ENCODE data around the gene BCL2.

Gene BCL2

DNA sequence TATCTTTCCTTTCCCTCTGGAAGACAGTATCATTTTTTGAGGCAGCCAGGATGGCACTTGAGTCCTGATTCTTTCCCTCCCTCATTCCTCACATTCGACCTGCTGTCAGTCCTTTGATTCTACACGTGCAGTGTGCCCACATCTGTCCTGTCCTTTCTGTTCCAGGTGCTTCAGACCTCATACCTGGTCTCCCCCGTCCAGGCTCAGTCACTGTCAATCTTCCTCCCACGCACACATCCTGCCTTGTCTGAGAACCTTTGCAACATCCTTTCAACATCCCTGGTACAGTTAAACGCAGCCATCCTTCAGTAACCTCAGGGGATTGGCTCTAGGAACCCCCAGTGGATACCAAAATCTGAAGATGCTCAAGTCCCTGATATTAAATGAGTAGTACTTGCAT is 10.1 kb downstream of the BCL2 start:
- DNase-seq (ENCODE audit: low read depth, low spot score), result no peak

DNA sequence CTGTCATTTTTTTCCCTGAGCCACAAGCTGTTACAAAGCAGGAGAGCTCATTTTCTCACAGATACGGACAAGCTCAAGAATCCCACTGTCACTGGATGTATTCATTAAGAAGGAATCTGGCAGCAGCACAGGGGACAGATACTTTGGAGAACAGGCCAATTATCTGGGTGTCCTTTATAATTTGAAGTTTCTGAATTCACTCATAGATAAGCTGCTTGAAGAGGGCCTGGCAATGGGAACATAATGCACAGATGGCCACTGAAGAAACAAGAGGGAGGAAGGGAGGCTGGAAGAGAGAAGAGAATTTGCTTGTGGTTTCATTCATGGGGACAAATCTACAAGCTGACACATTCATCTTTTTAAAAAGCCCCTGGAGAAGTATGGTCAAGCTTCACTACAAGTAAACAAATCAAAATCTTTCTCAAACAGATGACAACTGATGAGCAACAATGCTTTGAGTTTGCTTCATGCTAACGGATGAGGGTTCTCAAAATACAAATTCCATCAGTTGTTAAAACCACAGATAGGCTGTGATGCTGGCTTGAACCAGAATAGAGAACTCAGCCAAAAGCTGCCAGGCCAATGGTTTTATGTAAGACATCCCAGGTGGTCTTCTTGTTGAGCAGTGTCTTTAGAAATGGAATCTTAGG is 11.9 kb downstream of the BCL2 start:
- no peak for DNase-seq (ENCODE audit: low read depth, low spot score)

DNA sequence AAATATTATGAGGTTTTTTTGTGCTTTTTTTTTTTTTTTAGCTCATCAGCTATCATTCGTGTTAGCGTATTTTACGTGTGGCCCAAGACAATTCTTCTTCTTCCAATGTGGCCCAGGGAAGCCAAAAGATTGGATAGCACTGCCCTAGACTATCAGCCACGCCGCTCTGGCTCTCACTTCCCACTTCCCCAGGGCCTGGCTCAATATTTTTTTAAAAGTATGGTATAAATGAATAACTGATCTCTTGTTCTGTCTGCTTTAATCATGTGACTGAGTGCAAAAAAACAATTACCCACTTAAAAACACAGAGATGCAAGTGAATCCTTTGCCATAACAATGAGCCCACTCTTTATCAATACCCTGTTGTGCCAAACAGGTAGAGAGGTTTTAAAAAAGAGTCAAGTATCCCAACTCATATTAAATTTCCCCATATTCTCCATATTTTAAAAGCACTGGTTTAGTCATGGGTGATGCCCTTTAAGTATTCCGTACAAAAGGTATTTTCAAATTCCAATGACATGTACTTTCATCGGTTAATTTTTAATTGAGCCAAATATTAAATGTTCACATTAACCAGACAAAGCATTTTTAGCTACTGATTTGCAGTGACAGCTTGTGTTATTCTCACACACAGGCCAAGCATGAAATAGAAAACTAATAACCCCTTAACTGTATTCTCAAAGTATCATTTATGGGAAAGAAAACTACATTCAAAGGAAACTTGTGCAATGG is 12.6 kb downstream of the BCL2 start:
- no peak for DNase-seq (ENCODE audit: low read depth, low spot score)

DNA sequence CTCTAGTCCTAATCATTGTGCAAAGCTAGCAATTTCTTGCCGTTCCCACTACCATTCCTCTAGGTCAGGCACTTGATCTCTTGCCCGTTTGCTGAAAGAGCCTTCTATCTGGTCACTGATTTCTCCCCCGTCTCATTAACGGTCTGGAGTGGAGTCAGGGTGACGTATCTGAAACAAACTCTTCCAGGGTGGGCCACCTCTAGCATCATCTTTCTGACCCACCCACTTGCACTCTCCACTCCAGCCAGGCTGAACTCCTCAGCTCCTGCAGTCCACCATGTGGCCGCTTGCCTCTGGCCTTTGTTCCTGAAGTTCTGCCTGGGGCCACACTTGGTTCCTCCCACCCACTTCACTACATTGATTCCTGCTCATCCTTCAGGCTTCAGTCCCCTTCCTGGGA is 13.3 kb downstream of the BCL2 start:
- no peak for DNase-seq (ENCODE audit: low read depth, low spot score)

DNA sequence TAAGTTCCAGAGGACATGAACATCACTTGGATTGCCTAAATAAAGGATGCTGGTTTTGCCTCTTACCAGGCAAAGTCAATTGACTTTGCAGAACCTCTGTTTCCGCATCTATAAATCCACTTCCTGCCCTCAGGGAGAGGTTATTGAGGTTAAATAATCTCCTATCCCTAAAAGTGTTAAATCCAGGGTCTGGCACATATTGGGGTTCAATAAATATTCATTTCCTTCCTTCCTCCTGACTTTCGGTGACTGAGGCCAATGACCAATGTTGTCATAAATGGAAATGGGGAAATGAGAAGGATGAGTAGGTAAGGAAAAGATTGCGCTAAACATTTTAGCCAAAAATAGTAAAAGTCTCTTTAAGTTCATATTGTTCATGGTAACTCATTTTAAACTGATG is 16.0 kb downstream of the BCL2 start:
- DNase-seq (ENCODE audit: low read depth, low spot score), result no peak

DNA sequence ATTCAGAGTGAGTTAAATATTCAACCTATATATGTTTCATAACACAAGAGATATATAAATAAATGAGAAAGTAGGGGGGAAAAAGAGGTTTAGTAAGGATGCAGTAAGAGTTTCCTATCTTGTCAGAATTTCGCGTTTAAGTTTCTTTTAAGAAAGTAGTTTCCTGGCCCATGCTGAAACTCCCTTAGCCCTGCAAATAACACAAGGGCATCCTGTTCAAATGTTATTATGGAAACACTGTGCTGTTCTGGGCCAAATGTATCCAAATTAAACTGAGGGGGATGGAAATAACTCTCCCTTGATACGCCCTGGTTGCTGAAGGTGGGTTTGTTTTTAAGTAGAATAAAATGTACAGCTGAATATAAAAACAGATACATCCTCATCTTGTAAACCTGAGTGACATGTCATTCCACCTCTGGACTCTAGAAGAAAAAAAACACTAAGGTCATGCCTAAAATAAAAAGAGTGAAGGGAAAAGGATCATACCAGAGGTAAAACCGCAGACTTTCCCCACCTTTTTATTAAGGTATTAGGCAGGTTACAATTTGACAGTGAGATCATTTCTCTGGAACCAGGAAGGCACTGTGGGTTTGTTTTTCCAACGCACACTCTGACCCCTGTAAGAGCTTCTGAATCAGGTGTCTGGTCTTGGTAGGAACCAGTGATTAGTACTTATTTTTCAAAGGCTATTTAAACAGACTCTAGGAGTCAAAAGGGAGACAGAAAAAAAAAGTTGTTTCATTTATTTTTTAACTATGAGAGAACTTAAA is 16.7 kb downstream of the BCL2 start:
- no peak for DNase-seq (ENCODE audit: low read depth, low spot score)

DNA sequence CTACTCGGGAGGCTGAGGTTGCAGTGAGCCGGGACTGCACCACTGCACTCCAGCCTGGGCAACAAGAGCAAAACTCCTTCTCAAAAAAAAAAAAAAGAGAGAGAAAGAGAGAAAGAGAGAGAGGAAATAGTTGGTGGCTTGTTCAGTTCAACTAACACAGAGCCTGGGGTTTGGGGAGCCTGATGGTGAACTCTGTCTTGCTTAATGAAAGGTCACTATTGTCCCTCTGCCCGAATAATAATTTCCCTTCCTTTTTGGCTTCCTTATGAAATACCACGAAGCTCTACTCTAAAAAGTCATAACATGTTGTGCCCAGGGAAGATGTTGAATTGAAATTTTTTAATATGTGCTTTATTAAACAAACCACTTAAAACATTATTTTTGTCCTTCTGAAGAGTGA is 17.3 kb downstream of the BCL2 start:
- DNase-seq (ENCODE audit: low read depth, low spot score), result no peak

DNA sequence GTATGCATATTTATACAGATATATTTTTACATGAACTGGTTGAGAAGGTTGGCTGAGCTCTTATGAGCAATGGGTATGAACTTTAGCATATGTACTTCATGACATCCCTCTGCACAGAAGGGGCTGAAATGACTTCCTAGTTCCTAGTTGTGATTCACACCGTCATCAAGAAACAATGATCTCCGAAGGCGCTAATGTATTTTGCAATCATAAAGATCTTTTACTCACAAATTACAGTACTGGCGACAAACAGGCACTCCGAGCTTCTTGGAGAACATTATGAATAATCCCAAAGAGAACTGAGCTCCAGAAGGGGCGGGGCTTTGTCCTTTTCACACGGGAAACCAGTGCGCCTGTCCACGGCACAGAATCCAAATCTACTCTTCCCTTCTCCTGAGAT is 18.1 kb downstream of the BCL2 start:
- no peak for DNase-seq (ENCODE audit: low read depth, low spot score)

DNA sequence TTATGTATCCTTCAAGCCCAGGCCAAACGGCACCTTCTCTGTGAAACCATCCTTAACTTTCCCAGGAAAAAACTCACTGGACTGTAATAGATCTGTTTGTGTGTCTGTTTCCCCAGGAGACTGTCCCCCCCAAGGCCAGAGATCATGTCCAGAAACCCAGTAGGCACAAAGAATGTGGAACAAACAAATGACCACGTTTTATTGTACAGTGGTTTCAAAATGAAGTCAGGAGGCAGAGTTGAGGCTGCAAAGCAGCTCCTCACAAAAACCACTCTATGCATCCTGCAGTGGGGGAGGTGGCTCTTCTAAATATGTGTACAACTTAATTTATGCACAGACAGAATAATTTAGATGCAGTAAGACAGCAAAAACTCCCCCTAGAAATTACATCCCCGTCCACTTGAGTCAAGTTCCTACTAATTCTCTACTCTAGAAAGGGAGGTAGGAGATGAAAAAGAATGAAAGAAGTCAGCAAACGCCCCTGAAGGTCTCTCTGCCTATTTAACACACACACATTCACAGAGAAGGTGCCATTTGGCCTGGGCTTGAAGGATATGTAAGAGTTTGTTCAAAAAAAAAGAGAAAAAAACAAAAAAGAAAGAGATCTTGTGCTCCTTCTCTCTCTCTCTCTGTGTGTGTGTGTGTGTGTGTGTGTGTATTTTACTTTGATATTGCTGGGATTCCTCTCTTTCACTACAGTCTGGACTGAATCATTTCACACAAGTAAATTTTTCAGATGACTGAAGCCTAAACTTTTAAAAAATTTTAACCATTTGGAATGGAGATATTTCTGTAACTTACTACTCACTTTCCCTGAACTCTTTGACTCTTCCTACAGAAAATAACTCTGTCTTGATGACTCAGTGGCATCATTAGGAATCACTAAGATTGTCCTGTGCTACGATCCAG is 19.5 kb downstream of the BCL2 start:
- no peak for DNase-seq (ENCODE audit: low read depth, low spot score)

DNA sequence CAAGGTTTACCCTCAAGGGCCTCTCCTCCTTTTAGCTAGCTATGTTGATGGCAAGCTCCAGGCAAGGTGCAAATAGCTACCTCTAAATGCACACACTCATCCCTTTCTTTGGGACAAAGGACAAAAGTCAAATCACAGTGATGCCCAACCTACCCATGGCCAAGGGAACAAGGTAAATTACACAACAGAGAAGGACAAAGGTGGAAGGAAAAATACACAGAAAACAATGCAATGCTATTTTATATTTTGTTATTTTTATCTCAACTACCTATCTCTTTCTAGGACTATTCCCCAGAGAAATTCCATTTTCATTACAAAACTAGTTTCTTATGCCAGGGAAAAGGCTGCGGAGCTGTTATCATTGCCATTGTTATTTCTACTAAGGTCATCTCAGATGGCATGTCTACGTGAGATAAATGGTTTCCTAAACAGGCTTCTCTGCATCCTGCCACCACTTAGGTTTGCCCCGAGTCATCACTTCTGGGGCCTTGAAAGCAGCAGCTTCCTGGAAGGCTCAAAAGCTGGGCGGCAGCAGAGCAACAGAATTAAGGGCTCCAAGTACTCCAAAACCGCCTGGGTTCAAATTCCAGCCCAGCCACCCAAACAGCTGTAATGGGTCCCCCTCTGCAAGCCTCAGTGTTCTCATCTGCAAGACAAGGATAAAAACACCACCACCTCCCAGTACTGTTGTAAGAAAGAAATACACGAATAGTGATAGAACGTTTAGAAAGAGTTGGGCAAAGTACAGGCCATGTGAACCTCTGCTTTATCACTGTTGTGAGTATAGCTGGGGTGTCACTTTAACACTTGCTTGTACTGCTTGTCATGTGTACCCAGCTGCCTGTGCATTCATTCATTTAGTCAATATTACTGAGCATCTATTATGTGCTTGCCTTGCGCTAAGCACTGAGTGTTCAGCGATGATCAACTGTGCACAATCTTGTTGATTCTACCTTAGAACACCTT is 20.9 kb downstream of the BCL2 start:
- no peak for DNase-seq (ENCODE audit: low read depth, low spot score)

DNA sequence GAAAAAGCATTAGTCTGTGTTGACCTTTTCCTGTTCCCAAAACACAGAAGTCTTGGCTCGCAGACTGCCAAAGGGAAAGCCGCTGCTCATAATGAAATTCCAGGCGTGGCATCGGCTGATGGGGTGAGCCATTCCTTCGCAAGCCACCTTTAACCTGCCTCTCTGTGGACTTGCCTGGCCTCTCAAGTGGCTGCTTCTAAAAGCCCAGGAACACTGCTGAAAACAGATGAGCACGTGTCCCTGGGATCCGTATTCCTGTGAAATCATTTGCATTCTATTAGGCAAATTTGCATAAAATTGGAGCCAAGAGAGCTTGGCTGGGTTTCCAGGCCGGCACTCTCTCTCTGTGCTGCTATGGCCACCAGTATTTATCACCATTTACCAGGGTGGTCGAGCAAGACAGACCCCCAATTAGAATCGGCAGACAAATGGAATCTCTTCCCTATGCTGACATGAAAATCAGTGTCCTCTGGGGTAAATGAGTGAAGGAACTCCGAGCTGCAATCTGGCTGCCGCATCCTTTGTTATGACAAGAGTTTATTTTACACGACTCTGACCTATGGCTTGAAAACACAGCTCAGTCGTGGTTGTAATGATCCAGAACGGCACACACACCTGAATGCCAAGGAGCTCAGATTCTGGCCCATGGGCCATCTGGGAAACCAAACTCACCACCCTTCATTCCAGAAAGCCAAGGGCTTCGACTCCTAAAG is 21.7 kb downstream of the BCL2 start:
- no peak for DNase-seq (ENCODE audit: low read depth, low spot score)

DNA sequence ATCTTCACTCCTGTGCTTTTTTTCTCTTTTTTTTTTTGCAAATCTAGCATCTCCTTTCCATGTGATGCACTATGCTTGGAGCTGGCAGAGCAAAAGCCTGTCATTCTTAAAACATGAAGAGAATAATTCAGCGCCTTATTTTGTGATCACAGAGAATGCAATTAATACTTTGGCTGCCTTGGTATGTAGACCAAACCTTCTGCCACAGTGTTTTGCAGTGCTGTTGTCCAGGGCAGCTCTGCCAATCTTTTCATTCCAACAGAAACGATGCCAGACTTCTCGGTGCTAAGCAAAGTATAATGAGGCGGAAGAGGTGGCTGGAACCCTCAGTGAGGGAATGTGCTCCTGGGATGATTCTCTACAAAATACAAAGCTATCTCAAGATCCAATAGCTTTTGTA is 25.6 kb downstream of the BCL2 start:
- no peak for DNase-seq (ENCODE audit: low read depth, low spot score)

DNA sequence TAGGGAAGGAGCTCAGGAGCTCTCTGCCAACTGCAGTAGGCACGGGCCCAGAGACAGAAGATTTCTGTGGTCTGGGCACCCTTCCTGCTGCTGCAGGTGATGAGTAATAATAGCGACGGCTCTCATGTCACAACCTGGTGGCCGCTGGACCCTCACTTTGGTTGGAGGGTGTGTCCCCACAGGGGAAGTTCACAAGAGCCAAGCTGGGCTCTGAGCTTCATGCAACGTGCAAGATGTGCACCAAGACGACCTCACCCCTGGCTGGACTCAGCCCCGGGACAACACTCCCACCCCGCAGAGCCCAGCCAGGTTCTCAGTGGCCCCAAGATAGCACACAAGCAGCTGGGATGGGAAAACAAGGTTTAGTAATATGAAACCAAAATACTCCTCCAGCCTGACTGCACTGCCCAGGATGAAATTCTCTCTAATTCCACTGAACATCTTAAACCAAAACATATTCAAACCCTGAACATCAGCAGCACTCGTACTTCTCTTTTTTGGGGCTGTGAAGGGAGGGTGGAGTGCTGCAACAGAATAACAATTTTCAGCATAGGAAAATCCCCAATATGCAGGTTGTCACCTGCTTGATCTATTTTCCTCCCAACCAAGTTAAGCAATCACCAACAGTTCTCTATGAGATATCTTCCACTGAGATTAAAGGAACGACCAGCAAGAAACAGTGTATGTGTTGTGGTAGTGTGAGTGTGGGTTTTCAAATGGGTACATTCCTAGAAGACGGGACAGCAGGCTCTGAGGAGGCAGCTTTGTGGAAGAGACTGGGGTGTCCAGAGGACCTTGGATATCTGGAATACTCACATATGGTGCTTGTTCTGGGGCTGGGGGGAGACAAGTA is 26.5 kb downstream of the BCL2 start:
- DNase-seq (ENCODE audit: low read depth, low spot score), result no peak

DNA sequence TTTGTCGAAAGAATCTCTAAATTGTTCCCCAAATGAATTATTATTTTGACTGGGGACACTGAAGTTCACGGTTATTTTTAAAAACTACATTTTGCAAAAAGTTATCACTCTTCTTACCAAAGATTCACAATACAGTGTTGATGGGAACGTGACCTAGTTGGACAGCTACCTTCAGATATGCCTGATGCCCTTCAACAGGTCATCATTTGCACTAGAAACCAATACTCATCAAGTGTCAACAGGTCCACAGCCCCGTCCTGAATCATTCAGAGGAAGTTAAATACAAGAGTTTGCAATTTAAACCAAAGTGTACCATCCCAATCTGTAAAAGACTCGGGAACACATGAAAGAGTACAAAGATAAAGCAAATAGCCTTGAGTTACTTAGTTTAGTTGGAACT is 28.3 kb downstream of the BCL2 start:
- DNase-seq (ENCODE audit: low read depth, low spot score), result no peak

DNA sequence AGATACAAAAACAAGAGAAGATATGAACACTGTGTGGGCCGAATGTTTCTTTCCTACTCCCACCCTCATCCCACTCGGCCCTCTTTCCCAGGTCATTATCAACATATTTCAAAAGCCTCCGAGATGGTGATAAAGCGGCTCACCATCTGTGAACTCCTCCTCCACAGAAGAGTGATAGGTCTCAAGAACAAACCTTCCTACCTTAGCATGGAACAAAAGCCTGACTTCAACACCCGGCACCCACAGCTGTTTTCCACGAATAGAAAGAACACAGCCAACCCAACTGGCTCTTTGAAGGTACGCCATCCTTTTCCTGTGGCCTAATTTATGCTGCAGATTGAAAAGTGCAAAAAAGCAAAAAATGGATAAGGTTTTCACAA is 28.8 kb downstream of the BCL2 start:
- no peak for DNase-seq (ENCODE audit: low read depth, low spot score)

DNA sequence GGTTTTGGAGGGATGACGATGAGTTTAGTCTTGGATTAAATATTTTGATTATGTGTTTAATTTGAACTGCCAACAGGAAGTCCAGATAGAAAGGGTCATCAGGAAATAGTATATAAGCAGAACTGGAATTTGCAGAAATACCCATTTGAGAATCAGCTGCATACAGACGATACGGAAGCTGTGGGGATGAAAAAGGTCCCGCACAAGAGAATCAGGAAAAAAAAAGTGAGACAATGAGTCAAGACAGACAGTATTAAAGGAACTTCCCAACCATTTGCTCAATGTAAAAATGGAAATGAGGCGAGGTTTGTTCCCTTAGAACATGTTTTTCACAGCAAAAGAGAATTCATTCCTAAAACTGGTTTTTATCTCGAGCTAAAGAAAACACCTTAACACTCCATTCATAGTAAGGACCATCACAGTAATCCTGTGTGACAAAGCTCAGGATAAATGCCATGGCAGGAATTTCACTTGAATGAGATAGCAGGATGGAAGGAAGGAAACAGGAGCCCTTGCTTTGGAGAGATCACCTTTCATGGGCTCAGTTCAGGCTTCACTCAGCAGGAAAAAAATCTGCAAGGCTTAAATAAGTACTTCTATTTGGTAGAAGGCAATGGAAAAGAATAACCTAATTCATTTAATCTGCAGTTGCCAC is 29.3 kb downstream of the BCL2 start:
- no peak for DNase-seq (ENCODE audit: low read depth, low spot score)

DNA sequence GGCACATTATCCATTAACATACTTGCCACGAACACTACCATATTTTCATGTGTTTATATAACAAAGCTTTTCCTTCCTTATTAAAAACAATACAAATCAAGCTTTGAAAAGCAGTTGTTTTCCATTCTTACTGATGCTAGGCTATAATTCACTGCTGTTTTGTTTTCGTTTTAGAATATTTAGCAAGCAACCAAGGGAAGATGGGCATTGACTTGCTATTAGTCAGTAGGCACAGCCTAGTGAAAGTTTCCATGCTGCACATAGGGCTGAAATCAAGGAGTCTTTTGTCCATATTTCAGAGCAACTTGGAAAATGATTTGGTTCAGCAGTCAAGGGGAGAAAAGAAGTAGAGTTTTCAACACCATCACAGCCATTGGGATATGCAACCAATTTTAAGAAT is 31.3 kb downstream of the BCL2 start:
- DNase-seq (ENCODE audit: low read depth, low spot score), result no peak

DNA sequence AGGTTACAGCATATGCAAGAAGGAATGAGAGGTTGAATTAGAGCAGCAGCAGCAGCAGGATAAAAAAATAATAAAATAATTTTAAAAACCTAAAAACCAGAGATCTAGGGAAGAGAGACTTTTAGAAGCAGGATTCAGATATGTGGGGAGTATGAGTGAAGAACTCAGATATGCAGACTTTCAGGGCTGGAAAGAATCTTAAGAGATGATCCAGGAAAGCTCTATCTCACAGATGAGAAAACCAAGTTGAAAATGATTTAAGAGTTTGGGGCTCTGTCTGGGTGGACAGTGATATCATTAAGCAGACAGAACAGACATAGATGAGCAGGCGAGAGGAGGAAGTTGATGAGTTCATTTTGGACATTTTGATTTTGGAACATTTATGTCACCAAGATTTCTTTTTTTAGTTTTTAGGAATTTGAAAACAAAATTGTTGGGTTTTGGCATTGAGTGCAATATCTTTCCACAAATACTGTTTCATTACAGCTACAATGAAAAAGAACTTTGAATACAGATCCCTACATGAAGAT is 31.8 kb downstream of the BCL2 start:
- no peak for DNase-seq (ENCODE audit: low read depth, low spot score)

Measured in activated naive CD8-positive, alpha-beta T cell treated with anti-CD3 and anti-CD28 coated beads, Interleukin-2, amount 50 U/mL, for 16 hours (primary cell).